Body of pancreas (tissue), 4 donors: ENCODE data around the gene MPC1. TPM values are rescaled to one million over a fixed set of nuclear protein-coding genes. Genes with fewer than 3 reads are reported as not detected.
"Not testable (repeated sequence)": the region's sequence is repeated elsewhere in the genome, so short reads cannot be mapped to it uniquely, and the experiment has no call there.

Source experiments
- ATAC-seq: fragments of 150-250 bp; one replicate; pipeline ENCODE4 v1.9.1; 2016
- DNase-seq, 4 donors: peaks; one replicate each; pipeline ENCODE4 v3.0.0-alpha.2; 2019
- H3K27ac ChIP-seq, 4 donors: fragments of 200-600 bp; sonication (generic); 1 replicate in 3 of 4; 2 replicates in 1 of 4; pipeline versions ENCODE4 v1.5.1 to v1.6.1; 2016 to 2019; ENCODE audit warnings: mild to moderate bottlenecking in 1 of 4, mixed read lengths in 1 of 4, moderate library complexity in 1 of 4
- H3K27me3 ChIP-seq, 2 donors: fragments of 200-600 bp; sonication (generic); one replicate each; pipeline ENCODE4 v1.6.0; 2016; ENCODE audit warnings: mild to moderate bottlenecking in 1 of 2
- H3K36me3 ChIP-seq, 2 donors: fragments of 200-600 bp; sonication (generic); replicated peaks in 1 of 2; 2 replicates each; pipeline ENCODE4 v1.5.1; 2016; ENCODE audit warnings: low read depth in 2 of 2; ENCODE audit not compliant: insufficient read depth in 1 of 2
- H3K4me1 ChIP-seq: fragments of 200-600 bp; sonication (generic); one replicate; pipeline ENCODE4 v1.6.0; 2016
- H3K4me3 ChIP-seq, 2 donors: fragments of 200-600 bp; sonication (generic); 1 replicate in 1 of 2; 2 replicates in 1 of 2; pipeline ENCODE4 v1.5.1; 2016 to 2019
- H3K9me3 ChIP-seq, 3 donors: fragments of 200-600 bp; sonication (generic); 1 replicate in 2 of 3; 2 replicates in 1 of 3; pipeline ENCODE4 v1.5.1; 2016
- POLR2A ChIP-seq, 3 donors: fragments of 450-650 bp; IDR thresholded peaks; one replicate each; pipeline ENCODE4 v1.6.1; 2016; ENCODE audit warnings: antibody characterized with exemption in 3 of 3, mild to moderate bottlenecking in 2 of 3
- WGBS, 2 donors: methylation state at CpG; one replicate each; pipeline ENCODE4 v1.1.5; 2017; 5-methylcytosine and 5-hydroxymethylcytosine counted together
- intact Hi-C: fragments of 100-400 bp; cut with DNase I; formaldehyde crosslinking; loops from one replicate; pipeline ENCODE4 v1.15.1; 2023
- total RNA-seq, 2 donors: library from RNA; depleted of rRNA; stranded (reverse); fragments of >200 nt; gene quantifications; one replicate each; pipeline ENCODE4 v1.1.0, GENCODE V29; 2016
- TF ChIP-seq, protein P1 (sequence below), 7 experiments: fragments of 450-650 bp in 4 of 7; fragments of 200-600 bp in 3 of 7; sonication (generic) in 3 of 7; IDR thresholded peaks; one replicate each; pipeline ENCODE4 v1.5.1; 2016 to 2019; ENCODE audit warnings: antibody characterized with exemption in 7 of 7

Gene MPC1
- total RNA-seq, 2 donors from 2014 or later, result 20.8 to 25.4 TPM

DNA sequence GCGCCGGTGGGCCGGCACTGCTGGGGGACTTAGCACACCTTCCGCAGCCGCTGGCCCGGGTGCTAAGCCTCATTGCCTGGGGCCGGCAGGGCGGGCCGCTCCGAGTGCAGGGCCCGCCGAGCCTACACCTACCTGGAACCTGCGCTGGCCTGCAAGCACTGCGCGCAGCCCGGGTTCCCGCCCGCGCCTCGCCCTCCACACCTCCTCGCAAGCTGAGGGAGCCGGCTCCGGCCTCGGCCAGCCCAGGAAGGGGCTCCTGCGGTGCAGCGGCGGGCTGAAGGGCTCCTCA is 10.7 kb upstream of the MPC1 start:
- ATAC-seq (no peak), DNase-seq (no peak)
- Histone ChIP-seq H3K9me3 (no peaks in the 10 kb centered on the region), H3K4me3 (no peak overlapping the region), H3K4me1 (peaks cover 3% of the 10 kb centered on the region), H3K36me3 (no peaks in the 10 kb centered on the region), H3K27me3 (no peaks in the 10 kb centered on the region), H3K27ac (no peak overlapping the region)
- TF ChIP-seq POLR2A (IDR thresholded peaks at IDR 0.05), result no peak
- TF ChIP-seq, protein P1, sequence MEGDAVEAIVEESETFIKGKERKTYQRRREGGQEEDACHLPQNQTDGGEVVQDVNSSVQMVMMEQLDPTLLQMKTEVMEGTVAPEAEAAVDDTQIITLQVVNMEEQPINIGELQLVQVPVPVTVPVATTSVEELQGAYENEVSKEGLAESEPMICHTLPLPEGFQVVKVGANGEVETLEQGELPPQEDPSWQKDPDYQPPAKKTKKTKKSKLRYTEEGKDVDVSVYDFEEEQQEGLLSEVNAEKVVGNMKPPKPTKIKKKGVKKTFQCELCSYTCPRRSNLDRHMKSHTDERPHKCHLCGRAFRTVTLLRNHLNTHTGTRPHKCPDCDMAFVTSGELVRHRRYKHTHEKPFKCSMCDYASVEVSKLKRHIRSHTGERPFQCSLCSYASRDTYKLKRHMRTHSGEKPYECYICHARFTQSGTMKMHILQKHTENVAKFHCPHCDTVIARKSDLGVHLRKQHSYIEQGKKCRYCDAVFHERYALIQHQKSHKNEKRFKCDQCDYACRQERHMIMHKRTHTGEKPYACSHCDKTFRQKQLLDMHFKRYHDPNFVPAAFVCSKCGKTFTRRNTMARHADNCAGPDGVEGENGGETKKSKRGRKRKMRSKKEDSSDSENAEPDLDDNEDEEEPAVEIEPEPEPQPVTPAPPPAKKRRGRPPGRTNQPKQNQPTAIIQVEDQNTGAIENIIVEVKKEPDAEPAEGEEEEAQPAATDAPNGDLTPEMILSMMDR (IDR thresholded peaks at IDR 0.05), result no peak
- 60 to 79% methylated on average over 6 to 25 of the region's 27 CpGs for WGBS, 2 donors
- intact Hi-C loops, result no loop called here

DNA sequence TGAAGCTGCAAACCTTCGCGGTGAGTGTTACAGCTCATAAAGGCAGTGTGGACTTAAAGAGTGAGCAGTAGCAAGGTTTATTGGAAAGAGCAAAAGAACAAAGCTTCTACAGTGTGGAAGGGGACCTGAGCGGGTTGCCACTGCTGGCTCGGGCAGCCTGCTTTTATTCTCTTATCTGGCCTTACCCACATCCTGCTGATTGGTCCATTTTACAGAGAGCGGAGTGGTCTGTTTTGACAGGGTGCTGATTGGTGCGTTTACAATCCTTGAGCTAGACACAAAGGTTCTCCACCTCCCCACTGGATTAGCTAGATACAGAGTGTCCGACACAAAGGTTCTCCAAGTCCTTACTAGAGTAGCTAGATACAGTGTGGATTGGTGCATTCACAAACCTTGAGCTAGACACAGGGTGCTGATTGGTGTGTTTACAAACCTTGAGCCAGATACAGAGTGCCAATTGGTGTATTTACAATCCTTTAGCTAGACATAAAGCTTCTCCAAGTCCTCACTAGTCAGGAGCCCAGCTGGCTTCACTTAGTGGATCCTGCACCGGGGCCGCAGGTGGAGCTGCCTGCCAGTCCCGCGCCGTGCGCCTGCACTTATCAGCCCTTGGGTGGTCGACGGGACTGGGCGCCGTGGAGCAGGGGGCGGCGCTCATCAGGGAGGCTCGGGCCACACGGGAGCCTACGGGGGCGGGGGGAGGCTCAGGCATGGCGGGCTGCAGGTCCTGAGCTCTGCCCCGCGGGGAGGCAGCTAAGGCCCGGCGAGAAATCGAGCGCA is 10.2 kb upstream of the MPC1 start:
- H3K4me3 ChIP-seq, H3K36me3 ChIP-seq, H3K27ac ChIP-seq, ATAC-seq, DNase-seq, H3K4me1 ChIP-seq, intact Hi-C loops, H3K27me3 ChIP-seq, H3K9me3 ChIP-seq: not testable (repeated sequence)
- 71 to 75% methylated on average over 8 to 30 of the region's 30 CpGs for WGBS, 2 donors

DNA sequence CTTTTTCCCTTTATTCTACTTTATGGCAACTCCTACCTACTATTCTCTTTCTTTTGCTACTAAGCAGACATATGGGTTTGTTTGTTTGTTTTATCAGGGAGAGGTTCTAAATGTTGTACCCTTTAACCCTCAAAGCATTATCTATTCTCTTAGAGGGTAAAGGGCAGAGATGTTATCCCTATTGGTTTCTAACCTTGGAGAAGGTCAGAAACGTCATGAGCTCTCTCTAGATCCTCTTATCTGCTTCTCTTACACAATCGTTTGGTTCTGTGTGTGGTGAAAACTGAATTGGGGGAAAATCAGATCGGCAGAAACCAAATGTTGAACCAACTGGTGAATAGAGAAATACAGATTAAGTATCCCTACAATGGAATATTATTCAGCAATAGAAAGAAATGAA is 6.4 kb upstream of the MPC1 start:
- intact Hi-C loops, result no loop called here
- no peak for DNase-seq
- H3K27me3 ChIP-seq, result no peaks in the 10 kb centered on the region
- H3K4me3 ChIP-seq, result no peak overlapping the region
- TF ChIP-seq, protein P1 (IDR thresholded peaks at IDR 0.05), result no peak
- no peak for TF ChIP-seq POLR2A (IDR thresholded peaks at IDR 0.05)
- ATAC-seq, result no peak
- H3K27ac ChIP-seq, result peak overlapping the region in 2 of 4 donors; percentile 59 to 60
- peaks cover 13% of the 10 kb centered on the region for H3K4me1 ChIP-seq
- no peaks in the 10 kb centered on the region for H3K36me3 ChIP-seq
- WGBS, 2 donors, result 27 to 37% methylated on average over 3 of the region's 3 CpGs
- H3K9me3 ChIP-seq, result no peaks in the 10 kb centered on the region

DNA sequence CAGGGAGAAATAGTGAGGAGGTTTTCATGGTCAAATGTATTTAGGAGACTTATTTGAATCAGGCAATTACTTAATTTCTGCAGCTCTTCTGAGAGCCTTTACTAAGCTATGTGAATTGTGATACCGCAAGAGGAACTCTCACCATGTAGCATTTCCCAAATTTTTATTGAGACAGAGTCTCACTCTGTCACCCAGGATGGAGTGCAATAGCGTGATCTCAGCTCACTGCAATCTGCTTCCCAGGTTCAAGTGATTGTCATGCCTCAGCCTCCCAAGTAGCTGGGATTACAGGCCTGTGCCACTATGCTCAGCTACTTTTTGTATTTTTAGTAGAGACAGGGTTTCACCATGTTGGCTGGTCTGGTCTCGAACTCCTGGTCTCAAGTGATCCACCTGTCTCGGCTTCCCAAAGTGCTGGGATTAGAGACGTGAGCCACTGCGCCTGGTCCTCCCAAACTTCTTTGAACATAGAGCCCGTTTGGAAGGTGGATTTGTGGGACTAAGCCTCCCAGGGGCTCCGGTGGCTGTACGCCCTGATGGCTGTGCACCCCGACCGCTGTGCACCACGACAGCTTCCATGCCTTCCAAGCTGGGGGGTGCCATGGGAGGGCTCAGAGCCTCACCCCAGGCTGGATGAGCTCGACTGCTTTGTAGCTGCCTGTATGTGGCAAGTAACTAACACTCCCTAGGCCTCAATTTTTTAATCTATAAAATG is 5.7 kb upstream of the MPC1 start:
- Histone ChIP-seq H3K9me3 (no peaks in the 10 kb centered on the region), H3K27me3 (no peaks in the 10 kb centered on the region), H3K4me3 (no peak overlapping the region), H3K27ac (peak overlapping the region in 3 of 4 donors; percentile 17 to 60 (median 59)), H3K4me1 (peaks cover 16% of the 10 kb centered on the region), H3K36me3 (no peaks in the 10 kb centered on the region)
- intact Hi-C loops, result no loop called here
- DNase-seq, result no peak
- TF ChIP-seq, protein P1 (IDR thresholded peaks at IDR 0.05), result no peak
- no peak for TF ChIP-seq POLR2A (IDR thresholded peaks at IDR 0.05)
- ATAC-seq, result no peak
- WGBS, 2 donors, result 84 to 89% methylated on average over 13 of the region's 13 CpGs

DNA sequence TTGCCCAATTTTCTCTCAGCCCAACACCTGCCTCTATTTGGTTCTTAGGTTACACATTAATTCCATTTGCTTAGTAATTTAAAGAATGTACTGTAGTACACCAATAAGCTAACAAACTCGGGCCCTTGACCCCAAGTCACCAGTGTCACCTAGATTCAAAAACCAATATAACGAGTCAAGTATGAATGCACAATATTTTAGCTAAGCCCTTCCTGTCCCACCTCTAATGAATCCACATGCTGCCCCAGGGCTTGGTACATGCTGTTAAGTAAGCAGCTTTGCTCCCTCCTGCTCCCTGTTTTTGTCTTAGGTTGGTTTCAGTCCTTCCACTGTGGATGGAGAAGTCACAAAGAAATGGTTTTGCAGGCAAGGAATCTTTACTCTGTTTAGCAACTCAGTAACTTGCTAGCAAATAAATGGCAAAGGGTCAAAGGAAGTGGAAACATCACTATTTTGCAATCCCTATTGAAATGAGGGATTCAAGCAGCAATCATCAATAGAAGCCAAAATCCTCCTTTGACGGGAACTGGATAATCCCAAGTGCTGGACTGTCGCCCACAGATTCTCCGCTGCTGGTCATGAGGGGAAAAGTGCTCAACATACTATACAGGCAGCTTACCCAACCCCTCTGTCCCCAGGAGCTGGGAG is 5.0 kb upstream of the MPC1 start:
- no peak for ATAC-seq
- no peaks in the 10 kb centered on the region for H3K9me3 ChIP-seq
- no peaks in the 10 kb centered on the region for H3K36me3 ChIP-seq
- peak overlapping the region in 3 of 4 donors; percentile 17 to 60 (median 59) for H3K27ac ChIP-seq
- no peaks in the 10 kb centered on the region for H3K27me3 ChIP-seq
- no peak overlapping the region for H3K4me3 ChIP-seq
- no peak for DNase-seq
- 43 to 60% methylated on average over 5 of the region's 5 CpGs for WGBS, 2 donors
- TF ChIP-seq, protein P1 (IDR thresholded peaks at IDR 0.05), result no peak
- intact Hi-C loops, result no loop called here
- H3K4me1 ChIP-seq, result peaks cover 16% of the 10 kb centered on the region

DNA sequence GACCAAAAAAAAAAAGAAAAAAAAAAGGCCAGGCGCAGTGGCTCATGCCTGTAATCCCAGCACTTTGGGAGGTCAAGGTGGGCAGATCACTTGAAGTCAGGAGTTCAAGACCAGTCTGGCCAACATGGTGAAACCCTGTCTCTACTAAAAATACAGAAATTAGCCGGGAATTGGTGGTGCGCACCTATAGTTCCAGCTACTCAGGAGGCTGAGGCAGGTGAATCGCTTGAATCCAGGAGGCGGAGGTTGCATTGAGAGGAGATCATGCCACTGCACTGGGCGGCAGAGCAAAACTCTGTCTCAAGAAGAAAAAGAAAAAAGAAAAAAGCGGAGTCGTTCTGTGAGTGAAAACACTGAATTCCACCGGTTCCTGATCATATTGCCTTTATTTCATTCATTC is 4.4 kb upstream of the MPC1 start:
- not testable (repeated sequence) for H3K27me3 ChIP-seq, ATAC-seq
- peak overlapping the region in 1 of 4 donors; percentile 60 for H3K27ac ChIP-seq

More for the DNA sequence above, 4.4 kb upstream of the MPC1 start:
- H3K4me3 ChIP-seq, intact Hi-C loops, H3K36me3 ChIP-seq, H3K9me3 ChIP-seq, DNase-seq: not testable (repeated sequence)
- 81 to 83% methylated on average over 9 of the region's 9 CpGs for WGBS, 2 donors
- peaks cover 16% of the 10 kb centered on the region for H3K4me1 ChIP-seq
